Left ventricle myocardium inferior (tissue), 1 donor: ENCODE data around the gene SOD2. TPM values are rescaled to one million over a fixed set of nuclear protein-coding genes. Genes with fewer than 3 reads are reported as not detected.

Experiments
- DNase-seq: peaks from one replicate; pipeline ENCODE4 v3.0.0-alpha.2; 2020
- H3K27ac ChIP-seq: fragments of 200-600 bp; replicated peaks from 2 replicates; pipeline ENCODE4 v1.8.0; 2021
- H3K27me3 ChIP-seq: fragments of 200-600 bp; 2 replicates; pipeline ENCODE4 v1.8.0; 2021; ENCODE audit warnings: low read depth
- H3K36me3 ChIP-seq: fragments of 200-600 bp; 2 replicates; pipeline ENCODE4 v1.8.0; 2021
- H3K4me1 ChIP-seq: fragments of 200-600 bp; 2 replicates; pipeline ENCODE4 v1.8.0; 2021
- H3K4me3 ChIP-seq: fragments of 200-600 bp; 2 replicates; pipeline ENCODE4 v1.8.0; 2021; ENCODE audit warnings: mild to moderate bottlenecking, moderate library complexity
- H3K9me3 ChIP-seq: fragments of 200-600 bp; replicated peaks from 2 replicates; pipeline ENCODE4 v1.8.0; 2021
- intact Hi-C: fragments of 100-400 bp; cut with micrococcal nuclease; formaldehyde crosslinking; loops from one replicate; pipeline ENCODE4 v1.11.0; 2022
- total RNA-seq: library from RNA; stranded (reverse); fragmentation: NEBNext Ultra II Directional; extraction: Animal tissue kit (Norgen Biotek cat#: 25700); gene quantifications from one replicate; pipeline ENCODE4 v1.2.1, GENCODE V29; 2021
- TF ChIP-seq, protein P1 (sequence below): fragments of 200-600 bp; IDR thresholded peaks from 2 replicates; pipeline ENCODE4 v1.8.0; 2021; ENCODE audit warnings: antibody characterized with exemption, mild to moderate bottlenecking, borderline replicate concordance
- donor health status: DM: no; HTN: yes; CAD: no; lungs with severe emphysema.

The SOD2 gene
- total RNA-seq, 1 donor from 2014 or later, result 1,000 TPM

DNA sequence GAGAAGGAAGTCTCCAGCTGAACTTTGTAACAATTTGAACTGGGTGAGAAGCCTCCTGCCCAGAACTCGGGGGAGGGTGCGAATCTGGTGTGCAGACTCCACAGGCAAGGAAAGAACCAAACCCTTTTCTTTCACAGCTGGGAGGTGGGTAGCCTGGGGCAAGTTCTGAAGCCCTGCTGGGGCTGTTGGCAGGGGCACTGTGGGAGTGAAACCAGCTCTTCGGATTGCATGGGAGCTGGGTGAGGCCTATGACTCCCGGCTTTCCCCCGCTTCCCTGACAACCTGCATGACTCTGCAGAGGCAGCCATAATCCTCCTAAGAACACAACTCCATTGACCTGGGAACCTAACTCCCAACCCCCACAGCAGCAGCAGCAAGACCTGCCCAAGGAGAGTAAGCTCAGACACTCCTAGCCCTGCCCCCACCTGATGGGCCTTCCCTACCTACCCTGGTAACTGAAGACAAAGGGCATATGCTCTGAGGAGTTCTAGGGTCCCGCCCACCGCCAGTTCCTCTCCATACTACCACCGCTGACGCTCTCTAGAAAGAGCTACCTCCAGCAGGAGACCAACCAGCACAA is 37.5 kb downstream of the SOD2 start:
- Histone ChIP-seq H3K36me3 (no peaks in the 10 kb centered on the region), H3K4me1 (no peaks in the 10 kb centered on the region), H3K27ac (no peak overlapping the region), H3K9me3 (peaks cover 3% of the 10 kb centered on the region), H3K4me3 (no peak overlapping the region), H3K27me3 (no peaks in the 10 kb centered on the region)
- TF ChIP-seq, protein P1, sequence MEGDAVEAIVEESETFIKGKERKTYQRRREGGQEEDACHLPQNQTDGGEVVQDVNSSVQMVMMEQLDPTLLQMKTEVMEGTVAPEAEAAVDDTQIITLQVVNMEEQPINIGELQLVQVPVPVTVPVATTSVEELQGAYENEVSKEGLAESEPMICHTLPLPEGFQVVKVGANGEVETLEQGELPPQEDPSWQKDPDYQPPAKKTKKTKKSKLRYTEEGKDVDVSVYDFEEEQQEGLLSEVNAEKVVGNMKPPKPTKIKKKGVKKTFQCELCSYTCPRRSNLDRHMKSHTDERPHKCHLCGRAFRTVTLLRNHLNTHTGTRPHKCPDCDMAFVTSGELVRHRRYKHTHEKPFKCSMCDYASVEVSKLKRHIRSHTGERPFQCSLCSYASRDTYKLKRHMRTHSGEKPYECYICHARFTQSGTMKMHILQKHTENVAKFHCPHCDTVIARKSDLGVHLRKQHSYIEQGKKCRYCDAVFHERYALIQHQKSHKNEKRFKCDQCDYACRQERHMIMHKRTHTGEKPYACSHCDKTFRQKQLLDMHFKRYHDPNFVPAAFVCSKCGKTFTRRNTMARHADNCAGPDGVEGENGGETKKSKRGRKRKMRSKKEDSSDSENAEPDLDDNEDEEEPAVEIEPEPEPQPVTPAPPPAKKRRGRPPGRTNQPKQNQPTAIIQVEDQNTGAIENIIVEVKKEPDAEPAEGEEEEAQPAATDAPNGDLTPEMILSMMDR, result no peak
- DNase-seq, result no peak
- intact Hi-C loops, result loop anchor here (10.0 kb wide), 1 partner anchor 481 kb away; no protein-coding TSS in a partner anchor

DNA sequence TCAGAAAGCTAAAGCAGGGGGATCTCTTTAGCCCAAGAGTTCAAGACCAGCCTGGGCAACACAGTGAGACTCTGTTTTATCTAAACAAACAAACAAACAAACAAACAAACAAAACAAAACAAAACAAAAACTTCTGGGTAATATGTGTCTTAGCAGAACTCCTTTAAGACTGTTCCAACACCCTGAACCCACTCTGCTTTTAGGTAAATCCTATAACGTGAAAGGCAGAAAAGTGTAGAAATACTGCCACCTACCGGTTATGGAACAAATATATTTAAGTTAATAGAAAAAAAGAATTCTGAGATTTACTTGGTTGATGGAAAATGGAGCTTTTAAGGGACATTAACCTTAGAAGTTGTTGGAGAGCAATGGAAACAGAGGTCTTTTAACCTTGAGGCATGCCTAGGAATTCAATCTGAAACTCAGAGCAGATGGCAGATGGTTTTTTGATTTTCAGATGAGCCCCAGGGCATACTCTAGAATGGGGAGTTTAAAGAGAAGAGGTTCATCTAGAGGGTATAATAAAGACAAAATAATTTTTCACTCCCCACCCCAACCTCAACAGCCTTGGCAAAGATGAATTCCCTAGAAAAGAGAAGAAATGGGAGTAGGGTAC is 38.5 kb downstream of the SOD2 start:
- Histone ChIP-seq H3K9me3 (peaks cover 3% of the 10 kb centered on the region), H3K36me3 (no peaks in the 10 kb centered on the region), H3K27ac (no peak overlapping the region), H3K4me3 (no peak overlapping the region), H3K27me3 (no peaks in the 10 kb centered on the region), H3K4me1 (no peaks in the 10 kb centered on the region)
- no peak for DNase-seq
- TF ChIP-seq, protein P1, result peak; percentile 64
- intact Hi-C loops, result loop anchor here (10.0 kb wide), 1 partner anchor 480 kb away; no protein-coding TSS in a partner anchor

DNA sequence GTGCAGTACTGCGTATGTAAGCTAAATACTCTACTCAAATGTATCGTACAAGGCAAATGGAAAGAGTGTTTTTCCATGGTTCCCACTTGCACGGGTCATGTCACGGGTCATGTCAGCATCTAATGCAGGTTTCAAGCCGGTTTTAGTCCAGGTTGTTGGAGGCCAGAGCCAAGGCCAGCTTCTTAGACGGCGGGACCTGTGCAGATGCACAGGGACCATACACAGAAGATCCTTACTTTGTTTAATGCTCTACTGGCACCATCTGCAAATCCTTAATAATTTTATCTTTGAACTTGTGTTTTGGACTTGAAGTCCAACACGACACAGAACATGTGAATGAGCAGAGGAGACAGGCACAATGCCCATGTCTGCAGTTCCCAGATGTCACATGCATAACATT is 42.7 kb downstream of the SOD2 start:
- no peaks in the 10 kb centered on the region for H3K4me1 ChIP-seq
- TF ChIP-seq, protein P1, result no peak
- H3K27me3 ChIP-seq, result no peaks in the 10 kb centered on the region
- intact Hi-C loops, result loop anchor here (10.0 kb wide), 1 partner anchor 476 kb away; no protein-coding TSS in a partner anchor
- H3K36me3 ChIP-seq, result no peaks in the 10 kb centered on the region
- DNase-seq, result no peak
- no peaks in the 10 kb centered on the region for H3K9me3 ChIP-seq
- no peak overlapping the region for H3K4me3 ChIP-seq
- no peak overlapping the region for H3K27ac ChIP-seq

DNA sequence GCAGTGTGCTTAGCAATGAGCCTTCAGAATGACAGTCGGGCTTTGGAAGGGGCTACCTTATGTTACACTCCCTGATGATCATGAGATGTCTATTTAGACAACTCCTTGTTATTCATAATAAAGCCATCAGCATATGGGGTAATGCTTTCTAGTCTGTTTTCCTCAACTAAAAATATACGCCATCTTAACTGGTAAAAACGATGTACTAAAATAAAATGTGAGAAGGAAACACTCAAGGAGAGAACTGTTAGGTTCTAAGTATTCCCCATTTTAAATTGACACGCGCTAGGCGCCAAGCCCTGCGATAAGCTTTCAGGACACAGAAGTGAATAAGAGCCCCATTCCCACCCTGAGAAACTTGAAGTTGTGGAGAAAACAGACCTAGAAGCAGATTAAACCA is 43.6 kb downstream of the SOD2 start:
- Histone ChIP-seq H3K4me1 (no peaks in the 10 kb centered on the region), H3K27ac (no peak overlapping the region), H3K36me3 (no peaks in the 10 kb centered on the region), H3K4me3 (no peak overlapping the region), H3K27me3 (no peaks in the 10 kb centered on the region), H3K9me3 (no peaks in the 10 kb centered on the region)
- TF ChIP-seq, protein P1, result no peak
- intact Hi-C loops, result no loop called here
- DNase-seq, result no peak

DNA sequence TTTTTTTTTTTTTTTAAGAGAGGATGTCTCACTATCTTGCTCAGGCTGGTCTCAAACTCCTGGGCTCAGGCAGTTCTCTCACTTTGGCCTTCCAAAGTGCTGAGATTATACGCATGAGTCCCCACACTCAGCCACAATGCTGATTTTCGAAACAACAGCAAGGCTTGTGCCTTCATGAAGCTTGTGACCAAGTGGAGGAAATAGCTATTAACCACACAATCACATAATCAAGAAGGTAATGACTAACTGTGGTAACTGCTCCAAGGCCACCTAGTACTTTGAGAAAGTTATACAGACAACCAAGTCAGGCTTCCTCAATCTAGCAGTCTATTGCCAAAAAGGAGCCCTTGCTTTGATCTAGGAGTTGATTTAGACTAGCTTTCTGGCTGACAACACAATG is 46.3 kb downstream of the SOD2 start:
- Histone ChIP-seq H3K4me3 (no peak overlapping the region), H3K36me3 (no peaks in the 10 kb centered on the region), H3K4me1 (no peaks in the 10 kb centered on the region), H3K9me3 (no peaks in the 10 kb centered on the region), H3K27me3 (no peaks in the 10 kb centered on the region), H3K27ac (no peak overlapping the region)
- TF ChIP-seq, protein P1, result no peak
- intact Hi-C loops, result no loop called here
- DNase-seq, result no peak
